B cell (primary cell): ENCODE results near the gene SLC29A3.

ENCODE experiments used
- EZH2 ChIP-seq: IDR thresholded peaks from 2 replicates; pipeline ENCODE4 v1.6.1; 2012; ENCODE audit warnings: borderline replicate concordance, low read depth, mild to moderate bottlenecking, moderate library complexity, low read length; ENCODE audit not compliant: insufficient read depth, poor library complexity, severe bottlenecking
- TF ChIP-seq, protein P1 (sequence below): fragments of 200-600 bp; IDR thresholded peaks from one replicate; pipeline ENCODE4 v1.8.0; 2022; ENCODE audit warnings: antibody characterized with exemption, mild to moderate bottlenecking

DNA sequence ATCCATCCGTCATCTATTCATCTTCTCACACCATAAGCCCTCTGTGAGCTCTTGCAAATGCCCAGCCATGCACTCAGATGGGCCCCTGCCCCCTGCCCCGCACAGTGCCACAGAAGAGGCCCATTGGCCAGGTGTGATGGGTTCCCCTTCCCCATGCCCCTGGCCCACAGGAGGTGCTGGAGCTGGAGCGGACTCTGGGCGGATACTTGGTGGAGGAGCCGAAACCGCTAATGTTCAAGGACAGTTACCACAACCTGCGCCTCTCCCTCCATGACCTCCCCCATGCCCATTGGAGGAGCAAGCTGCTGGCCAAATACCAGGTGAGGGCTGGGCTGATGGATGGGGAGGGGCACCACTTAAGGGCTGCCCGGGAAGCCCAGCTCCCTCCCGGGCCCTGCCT is 23.4 kb upstream of the SLC29A3 start:
- TF ChIP-seq, protein P1, sequence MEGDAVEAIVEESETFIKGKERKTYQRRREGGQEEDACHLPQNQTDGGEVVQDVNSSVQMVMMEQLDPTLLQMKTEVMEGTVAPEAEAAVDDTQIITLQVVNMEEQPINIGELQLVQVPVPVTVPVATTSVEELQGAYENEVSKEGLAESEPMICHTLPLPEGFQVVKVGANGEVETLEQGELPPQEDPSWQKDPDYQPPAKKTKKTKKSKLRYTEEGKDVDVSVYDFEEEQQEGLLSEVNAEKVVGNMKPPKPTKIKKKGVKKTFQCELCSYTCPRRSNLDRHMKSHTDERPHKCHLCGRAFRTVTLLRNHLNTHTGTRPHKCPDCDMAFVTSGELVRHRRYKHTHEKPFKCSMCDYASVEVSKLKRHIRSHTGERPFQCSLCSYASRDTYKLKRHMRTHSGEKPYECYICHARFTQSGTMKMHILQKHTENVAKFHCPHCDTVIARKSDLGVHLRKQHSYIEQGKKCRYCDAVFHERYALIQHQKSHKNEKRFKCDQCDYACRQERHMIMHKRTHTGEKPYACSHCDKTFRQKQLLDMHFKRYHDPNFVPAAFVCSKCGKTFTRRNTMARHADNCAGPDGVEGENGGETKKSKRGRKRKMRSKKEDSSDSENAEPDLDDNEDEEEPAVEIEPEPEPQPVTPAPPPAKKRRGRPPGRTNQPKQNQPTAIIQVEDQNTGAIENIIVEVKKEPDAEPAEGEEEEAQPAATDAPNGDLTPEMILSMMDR: no peak
- TF ChIP-seq EZH2: no peak
